SHP77 (cell line): Measurements from ENCODE around the gene GMDS.

Source experiments
- DNase-seq, 2 experiments: peaks; one replicate each; lab custom pipeline; 2025; lab: John Stamatoyannopoulos, UW

Gene GMDS

GRCh38 chr6:2240961-2241360, 4.4 kb downstream of the GMDS start:
- DNase-seq = no peak

DNA sequence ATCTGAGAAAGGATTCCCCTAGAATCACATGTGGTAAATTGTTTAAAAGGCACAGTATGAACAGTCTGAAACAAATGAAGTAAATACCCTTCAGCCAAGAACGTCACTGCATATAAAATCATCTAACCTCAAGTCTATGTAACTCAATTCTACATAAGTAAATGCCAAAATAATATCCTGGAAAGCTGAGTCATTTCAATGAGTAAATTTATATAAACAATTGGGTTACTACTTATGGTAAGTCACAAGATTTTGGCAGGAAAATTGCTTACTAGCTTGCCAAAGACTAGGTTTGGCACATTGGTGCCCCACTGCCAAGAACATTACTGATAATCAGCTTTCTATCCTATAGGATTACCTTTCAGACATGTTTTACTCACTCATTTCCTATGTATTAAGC, 8.4 kb downstream of the GMDS start:
- no peak for DNase-seq

- DNase-seq = no peak
Observed at GRCh38 chr6:2235777-2236495, 9.5 kb downstream of the GMDS start.

DNA sequence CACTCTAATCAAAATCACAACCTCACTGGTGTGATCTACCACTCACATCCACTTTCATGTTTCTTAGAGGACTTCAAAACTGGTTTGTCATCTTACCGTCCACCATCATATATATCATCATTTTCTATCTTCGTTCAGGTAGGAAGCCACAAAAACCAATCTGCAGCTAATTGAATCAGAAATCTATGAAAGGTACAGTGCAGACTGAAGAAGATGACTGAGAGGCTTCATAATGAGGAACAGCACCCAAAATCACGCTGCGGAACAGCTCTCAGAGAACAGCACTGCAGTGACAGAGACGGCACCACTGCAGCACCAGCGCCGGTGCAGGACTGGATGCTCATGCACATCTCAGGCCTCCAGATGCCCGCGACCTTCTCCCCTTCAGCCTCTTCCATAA, 13.0 kb downstream of the GMDS start:
- DNase-seq = no peak

GRCh38 chr6:2231438-2231837, 14.0 kb downstream of the GMDS start:
- DNase-seq = no peak

- DNase-seq = no peak
Observed at GRCh38 chr6:2230659-2231277, 14.6 kb downstream of the GMDS start.

DNA sequence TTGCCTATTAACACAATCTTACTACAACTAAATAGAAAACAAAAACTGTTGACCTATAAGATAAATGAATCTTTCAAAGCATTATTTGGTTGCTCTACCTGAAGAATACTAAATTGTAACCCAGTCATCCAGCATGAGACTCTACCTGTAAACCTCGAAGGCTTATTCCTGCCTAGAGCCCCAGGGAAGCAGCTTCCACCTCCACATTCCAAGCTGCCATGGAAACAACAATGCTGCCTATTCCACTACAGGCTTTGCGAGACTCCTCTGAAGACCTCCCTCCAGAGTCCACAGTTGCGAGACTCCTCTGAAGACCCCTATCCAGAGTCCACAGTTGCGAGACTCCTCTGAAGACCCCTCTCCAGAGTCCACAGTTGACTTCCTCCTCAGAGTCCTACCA, 15.7 kb downstream of the GMDS start:
- DNase-seq = no peak

- DNase-seq = no peak
Observed at GRCh38 chr6:2229039-2229438, 16.4 kb downstream of the GMDS start.

DNA sequence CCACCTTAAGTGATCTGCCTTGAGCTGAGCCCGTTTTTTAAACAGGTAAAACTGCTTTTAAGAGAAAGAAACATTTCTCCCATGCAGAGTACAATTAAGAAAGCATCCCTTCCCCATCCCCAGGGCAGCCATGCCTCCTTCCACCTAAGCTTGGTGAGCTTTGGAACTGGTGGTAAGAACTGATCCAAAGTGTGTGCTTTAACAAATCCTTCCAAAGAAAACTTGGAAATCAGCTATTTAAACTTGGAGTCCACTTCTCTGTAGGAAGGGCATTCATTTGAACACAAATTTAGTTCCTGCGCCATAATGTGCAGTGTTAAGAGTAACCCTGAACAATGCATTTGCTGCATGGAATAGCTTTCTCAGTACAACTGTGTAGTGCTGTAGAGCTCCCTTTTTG, 17.0 kb downstream of the GMDS start:
- no peak for DNase-seq

- no peak for DNase-seq
Observed at GRCh38 chr6:2226775-2227174, 18.6 kb downstream of the GMDS start.

DNA sequence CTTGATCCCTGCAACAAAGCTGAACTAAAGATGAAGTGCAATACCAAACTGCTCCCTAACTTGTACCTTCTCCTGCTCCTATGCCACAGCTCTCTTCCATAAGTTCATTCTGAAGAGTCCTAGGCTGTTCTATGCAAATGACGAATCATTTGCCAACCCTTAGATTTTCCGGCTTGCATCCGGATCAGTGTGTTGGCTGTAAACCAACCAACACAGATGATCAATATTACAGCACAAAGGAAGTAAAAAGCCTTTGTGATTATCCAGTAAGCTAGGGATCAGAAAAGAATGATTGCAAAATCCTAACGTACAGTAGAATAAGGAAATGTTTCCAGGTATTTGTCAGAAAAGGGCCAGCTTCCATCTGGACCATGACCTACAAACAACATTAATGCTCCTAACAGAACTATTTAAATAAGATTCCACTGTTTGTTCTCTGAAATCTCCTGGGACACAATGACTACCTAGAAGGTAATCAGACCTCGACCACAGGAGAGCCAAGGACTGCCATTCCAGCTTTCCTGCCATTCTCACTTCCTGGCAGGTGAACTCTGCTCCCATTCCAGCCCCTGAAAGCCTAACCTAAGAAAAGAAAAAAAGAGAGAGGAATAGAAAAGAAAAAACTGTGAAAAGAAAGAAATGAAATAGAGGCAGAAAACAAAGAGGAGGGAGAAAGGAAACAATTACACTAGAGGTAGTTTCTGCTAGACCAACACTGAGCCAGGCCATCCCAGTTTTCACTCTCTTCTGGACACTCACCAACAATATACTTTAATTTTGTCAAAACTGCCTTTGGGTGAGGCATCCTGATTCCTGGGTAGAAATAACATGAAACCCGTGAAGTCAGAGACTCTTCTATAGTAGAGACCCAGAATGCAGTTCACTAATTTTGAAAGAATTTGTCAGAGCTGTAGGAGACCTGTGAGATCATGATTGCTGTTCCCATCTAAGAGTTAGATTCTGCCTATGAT, 19.7 kb downstream of the GMDS start:
- no peak for DNase-seq

DNA sequence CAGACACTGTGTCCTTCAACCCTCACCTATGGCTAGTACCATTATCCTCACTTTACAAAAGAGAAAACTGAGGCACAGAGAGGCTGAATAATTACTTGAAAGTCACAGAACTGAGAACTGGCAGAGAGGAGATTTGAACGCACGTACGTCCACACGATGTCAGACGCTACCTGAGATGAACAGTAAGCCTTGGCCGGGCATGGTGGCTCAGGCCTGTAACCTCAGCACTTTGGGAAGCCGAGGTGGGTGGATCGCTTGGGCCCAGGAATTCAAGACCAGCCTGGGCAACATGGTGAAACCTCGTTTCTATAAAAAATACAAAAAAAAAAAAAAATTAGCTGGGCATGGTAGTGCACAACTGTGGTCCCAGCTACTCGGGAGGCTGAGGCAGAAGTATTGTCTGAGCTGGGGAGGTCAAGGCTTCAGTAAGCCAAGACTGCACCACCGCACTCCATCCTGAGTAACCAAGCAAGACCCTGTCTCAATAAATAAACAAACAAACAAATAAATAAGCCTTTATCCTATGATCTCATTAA, 20.5 kb downstream of the GMDS start:
- DNase-seq = no peak

GRCh38 chr6:2222275-2222842, 23.0 kb downstream of the GMDS start:
- DNase-seq = no peak

- no peak for DNase-seq
Observed at GRCh38 chr6:2221726-2222274, 23.6 kb downstream of the GMDS start.

DNA sequence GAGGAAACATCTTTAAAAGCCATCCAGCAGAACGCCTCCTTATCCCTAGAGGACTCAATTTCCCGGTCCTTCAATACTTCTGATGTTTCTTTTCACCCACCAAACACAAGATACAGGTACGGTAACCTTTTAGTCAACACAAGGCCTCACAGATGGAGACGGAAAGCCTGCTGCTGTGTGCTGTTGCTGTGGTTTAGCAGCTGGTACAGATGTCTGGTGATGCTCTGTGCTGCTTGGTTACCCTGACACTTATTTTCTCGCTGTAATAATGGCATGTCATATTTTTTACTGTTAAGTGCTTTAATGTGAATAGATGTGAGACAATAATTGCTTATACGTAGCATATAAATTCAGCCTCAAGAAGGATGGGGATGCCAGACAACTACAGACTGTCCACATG, 25.3 kb downstream of the GMDS start:
- no peak for DNase-seq

- no peak for DNase-seq
Observed at GRCh38 chr6:2218866-2219265, 26.5 kb downstream of the GMDS start.

- DNase-seq = no peak
Observed at GRCh38 chr6:2216794-2217383, 28.5 kb downstream of the GMDS start.

GRCh38 chr6:2215342-2215741, 30.1 kb downstream of the GMDS start:
- DNase-seq = no peak

GRCh38 chr6:2213086-2213485, 32.3 kb downstream of the GMDS start:
- no peak for DNase-seq

- peak; percentile 79 to 80 for DNase-seq
Observed at GRCh38 chr6:2209226-2209809, 36.1 kb downstream of the GMDS start.

- no peak for DNase-seq
Observed at GRCh38 chr6:2208468-2208867, 36.9 kb downstream of the GMDS start.
